ENCODE data around the gene LYSMD2. TPM values are rescaled to one million over a fixed set of nuclear protein-coding genes. Genes with fewer than 3 reads are reported as not detected.

LYSMD2 gene
- total and polyA plus RNA-seq, 2 of the 8 experiments (the other 6 are each of a cell fraction or from before 2014, with no cell fraction given) = 2.2 to 2.7 TPM

DNA sequence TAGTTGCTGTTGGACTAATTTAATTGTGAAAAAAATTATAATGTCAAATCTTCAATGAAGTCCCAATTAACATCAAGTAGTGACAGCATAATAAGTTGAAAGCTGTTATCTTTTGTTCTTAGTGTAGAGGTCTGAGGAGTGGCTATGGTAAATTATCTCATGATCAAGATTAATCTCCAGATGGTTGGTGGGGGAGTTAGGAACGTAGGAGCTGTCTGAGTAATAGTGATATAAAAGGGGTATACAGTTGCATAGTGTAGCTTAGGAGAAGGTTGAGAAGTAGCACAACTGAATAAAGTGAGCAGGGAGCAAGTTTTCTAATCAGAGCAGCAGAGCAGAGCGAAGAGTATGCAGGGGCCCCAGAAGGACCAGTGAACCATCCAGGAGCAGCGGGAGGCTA is 33.4 kb upstream of the LYSMD2 start:
- Histone ChIP-seq H3K4ac (replicated peaks; ENCODE audit: insufficient read length, low read depth, low read length) (no peak overlapping the region), H3K79me1 (ENCODE audit: low read depth, low read length) (no peaks in the 10 kb centered on the region), H4K20me1 (replicated peaks in 1 of 2; ENCODE audit: control insufficient read depth in 1 of 2, insufficient read depth in 2 of 2, low read length in 2 of 2) (no peaks in the 10 kb centered on the region), H4K5ac (ENCODE audit: insufficient read length, low read depth, low read length) (no peak overlapping the region), H3K4me3 (ENCODE audit: extremely low read depth in 1 of 4, insufficient read depth in 2 of 4, low read depth in 3 of 4, low read length in 4 of 4) (no peak overlapping the region), H3K4me1 (replicated peaks in 1 of 4; ENCODE audit: control insufficient read depth in 3 of 4, insufficient read depth in 4 of 4, low read length in 3 of 4) (peaks cover 0 to 3% (median 0%) of the 10 kb centered on the region in 4 experiments; a peak in 1 of 7 replicates), H2AFZ (ENCODE audit: low read length) (no peak overlapping the region), H3K79me2 (ENCODE audit: control insufficient read depth in 1 of 2, insufficient read depth in 2 of 2, low read length in 2 of 2) (no peaks in the 10 kb centered on the region), H3K27me3 (replicated peaks in 1 of 4; ENCODE audit: control insufficient read depth in 3 of 4, extremely low read depth in 1 of 4, insufficient read depth in 3 of 4, low read length in 3 of 4) (no peaks in the 10 kb centered on the region), H2BK12ac (ENCODE audit: low read depth, low read length) (no peak overlapping the region), H3K9ac (replicated peaks in 1 of 4; ENCODE audit: extremely low read depth in 1 of 4, low read depth in 3 of 4, low read length in 3 of 4) (no peak overlapping the region), H2BK20ac (ENCODE audit: low read length) (no peak overlapping the region), H3K36me3 (ENCODE audit: control insufficient read depth in 2 of 4, insufficient read depth in 4 of 4, low read length in 3 of 4) (no peaks in the 10 kb centered on the region), H3K14ac (ENCODE audit: insufficient read length) (no peak overlapping the region), H4K8ac (ENCODE audit: extremely low read depth, insufficient read depth, low read length) (no peak overlapping the region), H2AK5ac (ENCODE audit: low read depth, low read length) (no peak overlapping the region), H3K23ac (ENCODE audit: insufficient read length) (no peak overlapping the region), H2BK15ac (ENCODE audit: low read length) (no peak overlapping the region), H2BK5ac (ENCODE audit: low read depth, low read length) (no peak overlapping the region), H3K4me2 (ENCODE audit: insufficient read depth in 1 of 2, low read depth in 2 of 2, low read length in 2 of 2) (no peak overlapping the region), H3K18ac (ENCODE audit: extremely low read depth, low read length) (no peak overlapping the region), H4K91ac (replicated peaks; ENCODE audit: insufficient read length, low read length) (no peak overlapping the region), H2BK120ac (replicated peaks; ENCODE audit: low read depth, low read length) (no peak overlapping the region), H3K27ac (ENCODE audit: low read depth, low read length) (no peak overlapping the region), H3K56ac (replicated peaks; ENCODE audit: insufficient read length, low read depth, low read length) (no peak overlapping the region), H3K23me2 (ENCODE audit: low read depth, low read length) (no peaks in the 10 kb centered on the region), H3K9me3 (ENCODE audit: insufficient read depth in 2 of 2, low read depth in 1 of 2, low read length in 1 of 2) (no peaks in the 10 kb centered on the region)
- FAIRE-seq = no peak
- DNase-seq (ENCODE audit: low read depth in 1 of 2, low spot score in 2 of 2) = no peak
- CTCF ChIA-PET (ENCODE audit: partially characterized antibody) = interaction anchor here (0.5 to 1.4 kb wide), 4 partner anchors 8 to 81 kb away, joined by 3 to 4 read pairs (median 4); no protein-coding TSS in a partner anchor
- WGBS, 2 experiments (ENCODE audit: extremely low coverage in 1 of 2, insufficient coverage in 1 of 2, insufficient read length in 1 of 2, insufficient replicate concordance in 2 of 2, low coverage in 1 of 2, low lambda C conversion rate in 2 of 2, missing lambda C conversion rate in 1 of 2) = 73% methylated on average over 3 of the region's 3 CpGs; no CpG with 5 or more reads in 1 of the 2 experiments
- POLR2A ChIA-PET (ENCODE audit: partially characterized antibody) = no interaction called here
- TF ChIP-seq BACH1 (IDR thresholded peaks at IDR 0.05; ENCODE audit: low read length) (no peak), SUZ12 (IDR thresholded peaks at IDR 0.05; ENCODE audit: low read length) (no peak), TBP (IDR thresholded peaks at IDR 0.05; ENCODE audit: low read depth, low read length) (no peak), JUN (IDR thresholded peaks at IDR 0.05; ENCODE audit: low read depth, low read length) (no peak), NRF1 (IDR thresholded peaks at IDR 0.05; ENCODE audit: low read depth, low read length) (no peak), RBBP5 (IDR thresholded peaks at IDR 0.05; ENCODE audit: borderline replicate concordance, low read depth, low read length) (no peak), RXRA (IDR thresholded peaks at IDR 0.05; ENCODE audit: insufficient read depth, low read depth, low read length) (no peak), TCF12 (IDR thresholded peaks at IDR 0.05; ENCODE audit: low read depth, low read length) (no peak)
- TF ChIP-seq, protein P1, sequence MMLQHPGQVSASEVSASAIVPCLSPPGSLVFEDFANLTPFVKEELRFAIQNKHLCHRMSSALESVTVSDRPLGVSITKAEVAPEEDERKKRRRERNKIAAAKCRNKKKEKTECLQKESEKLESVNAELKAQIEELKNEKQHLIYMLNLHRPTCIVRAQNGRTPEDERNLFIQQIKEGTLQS (IDR thresholded peaks at IDR 0.05; ENCODE audit: insufficient read depth, low read depth, low read length) = no peak
- TF ChIP-seq, protein P2, sequence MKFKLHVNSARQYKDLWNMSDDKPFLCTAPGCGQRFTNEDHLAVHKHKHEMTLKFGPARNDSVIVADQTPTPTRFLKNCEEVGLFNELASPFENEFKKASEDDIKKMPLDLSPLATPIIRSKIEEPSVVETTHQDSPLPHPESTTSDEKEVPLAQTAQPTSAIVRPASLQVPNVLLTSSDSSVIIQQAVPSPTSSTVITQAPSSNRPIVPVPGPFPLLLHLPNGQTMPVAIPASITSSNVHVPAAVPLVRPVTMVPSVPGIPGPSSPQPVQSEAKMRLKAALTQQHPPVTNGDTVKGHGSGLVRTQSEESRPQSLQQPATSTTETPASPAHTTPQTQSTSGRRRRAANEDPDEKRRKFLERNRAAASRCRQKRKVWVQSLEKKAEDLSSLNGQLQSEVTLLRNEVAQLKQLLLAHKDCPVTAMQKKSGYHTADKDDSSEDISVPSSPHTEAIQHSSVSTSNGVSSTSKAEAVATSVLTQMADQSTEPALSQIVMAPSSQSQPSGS (IDR thresholded peaks at IDR 0.05; ENCODE audit: low read length) = no peak

Data from H1 (cell line).